BLaER1 treated with 17β-estradiol and CSF1 and Interleukin-3, amounts not matched to agents 10 nM and 100 nM (cell line): Measurements from ENCODE around the gene RRAGA.

ENCODE experiments used
- H3K27ac ChIP-seq, 11 experiments: shearing (Covaris generic); formaldehyde crosslinking; 2 replicates each; pipeline ENCODE4 v1.8.1; 2022
- H3K27me3 ChIP-seq, 11 experiments: shearing (Covaris generic); formaldehyde crosslinking; 2 replicates each; pipeline ENCODE4 v1.8.1; 2022
- H3K36me3 ChIP-seq, 11 experiments: shearing (Covaris generic); formaldehyde crosslinking; 2 replicates each; pipeline ENCODE4 v1.8.1; 2022
- H3K4me1 ChIP-seq, 10 experiments: shearing (Covaris generic); formaldehyde crosslinking; 2 replicates each; pipeline ENCODE4 v1.8.1; 2022
- H3K4me2 ChIP-seq, 11 experiments: shearing (Covaris generic); formaldehyde crosslinking; 2 replicates each; pipeline ENCODE4 v1.8.1; 2022
- H3K4me3 ChIP-seq, 10 experiments: shearing (Covaris generic); formaldehyde crosslinking; 2 replicates each; pipeline ENCODE4 v1.8.1; 2022
- H3K9ac ChIP-seq, 11 experiments: shearing (Covaris generic); formaldehyde crosslinking; 2 replicates each; pipeline ENCODE4 v1.8.1; 2022
- H3K9me3 ChIP-seq, 11 experiments: shearing (Covaris generic); formaldehyde crosslinking; replicated peaks in 1 of 11; 2 replicates each; pipeline ENCODE4 v1.8.1; 2022
- H4K20me1 ChIP-seq, 11 experiments: shearing (Covaris generic); formaldehyde crosslinking; 2 replicates each; pipeline ENCODE4 v1.8.1; 2022
- Cebpa-rat ChIP-seq, 11 experiments: shearing (Covaris generic); IDR thresholded peaks; 2 replicates each; pipeline ENCODE4 v1.8.1; 2022

Gene RRAGA

GRCh38 chr9:19027825-19028224 is 21.4 kb upstream of the RRAGA start:
- Histone ChIP-seq H3K9me3 (no peaks in the 10 kb centered on the region), H3K4me3 (no peak overlapping the region), H3K9ac (no peak overlapping the region), H3K36me3 (no peaks in the 10 kb centered on the region), H3K27me3 (no peaks in the 10 kb centered on the region), H3K4me1 (peaks cover 0 to 7% (median 0%) of the 10 kb centered on the region in 10 experiments; a peak in 2 of 20 replicates), H3K27ac (no peak overlapping the region), H4K20me1 (no peaks in the 10 kb centered on the region), H3K4me2 (no peak overlapping the region)
- no peak for TF ChIP-seq Cebpa-rat (IDR thresholded peaks at IDR 0.05)

GRCh38 chr9:19028835-19029451 is 20.3 kb upstream of the RRAGA start:
- H4K20me1 ChIP-seq: no peaks in the 10 kb centered on the region
- no peaks in the 10 kb centered on the region for H3K36me3 ChIP-seq
- no peak overlapping the region for H3K9ac ChIP-seq
- no peak overlapping the region for H3K4me3 ChIP-seq
- H3K4me2 ChIP-seq: no peak overlapping the region
- peaks cover 0 to 7% (median 0%) of the 10 kb centered on the region in 10 experiments; a peak in 2 of 20 replicates for H3K4me1 ChIP-seq
- TF ChIP-seq Cebpa-rat (IDR thresholded peaks at IDR 0.05): no peak
- H3K9me3 ChIP-seq: no peaks in the 10 kb centered on the region
- no peaks in the 10 kb centered on the region for H3K27me3 ChIP-seq
- H3K27ac ChIP-seq: no peak overlapping the region

GRCh38 chr9:19030899-19031298 is 18.3 kb upstream of the RRAGA start:
- peak overlapping the region in 2 of 11 experiments; percentile 11 to 28; a peak in 2 of 22 replicates for H3K4me2 ChIP-seq
- no peak for TF ChIP-seq Cebpa-rat (IDR thresholded peaks at IDR 0.05)
- H3K27me3 ChIP-seq: no peaks in the 10 kb centered on the region
- peaks cover 0 to 7% (median 0%) of the 10 kb centered on the region in 10 experiments; a peak in 2 of 20 replicates for H3K4me1 ChIP-seq
- no peak overlapping the region for H3K27ac ChIP-seq
- H4K20me1 ChIP-seq: no peaks in the 10 kb centered on the region
- no peak overlapping the region for H3K4me3 ChIP-seq
- no peak overlapping the region for H3K9ac ChIP-seq
- H3K9me3 ChIP-seq: no peaks in the 10 kb centered on the region
- H3K36me3 ChIP-seq: no peaks in the 10 kb centered on the region

- no peak overlapping the region for H3K4me2 ChIP-seq
These were observed 16.8 kb upstream of the RRAGA start for GRCh38 chr9:19032406-19032805.

GRCh38 chr9:19033015-19033414 is 16.2 kb upstream of the RRAGA start, which contains the start of gene SAXO1:
SAXO1 (minus strand) TSS chr9:19033209; CDS start chr9:19032908, 301 bp downstream.
- H4K20me1 ChIP-seq: no peaks in the 10 kb centered on the region
- peaks cover 0 to 10% (median 6%) of the 10 kb centered on the region in 11 experiments; a peak in 10 of 22 replicates for H3K9me3 ChIP-seq
- H3K27ac ChIP-seq: no peak within 1 kb of the TSS
- peaks cover 0 to 7% (median 0%) of the 10 kb centered on the region in 10 experiments; a peak in 2 of 20 replicates for H3K4me1 ChIP-seq
- no peak within 1 kb of the TSS for H3K9ac ChIP-seq
- H3K4me3 ChIP-seq: no peak within 1 kb of the TSS
- H3K36me3 ChIP-seq: no peaks in the 10 kb centered on the region
- no peak within 1 kb of the TSS for H3K4me2 ChIP-seq
- no peak for TF ChIP-seq Cebpa-rat (IDR thresholded peaks at IDR 0.05)
- H3K27me3 ChIP-seq: no peaks in the 10 kb centered on the region

More at GRCh38 chr9:19032406-19032805, 16.8 kb upstream of the RRAGA start:
- TF ChIP-seq Cebpa-rat (IDR thresholded peaks at IDR 0.05): no peak
- Histone ChIP-seq H3K36me3 (no peaks in the 10 kb centered on the region), H3K4me1 (peaks cover 0 to 7% (median 0%) of the 10 kb centered on the region in 10 experiments; a peak in 2 of 20 replicates), H3K27ac (no peak overlapping the region), H3K4me3 (no peak overlapping the region), H3K9me3 (peaks cover 0 to 10% (median 6%) of the 10 kb centered on the region in 11 experiments; a peak in 10 of 22 replicates), H4K20me1 (no peaks in the 10 kb centered on the region), H3K27me3 (no peaks in the 10 kb centered on the region), H3K9ac (no peak overlapping the region)

- Histone ChIP-seq H3K27me3 (no peaks in the 10 kb centered on the region), H3K27ac (no peak overlapping the region), H3K36me3 (no peaks in the 10 kb centered on the region), H3K4me1 (peaks cover 0 to under 1% (median 0%) of the 10 kb centered on the region in 10 experiments; a peak in 2 of 20 replicates), H3K4me3 (no peak overlapping the region), H3K9ac (no peak overlapping the region), H3K4me2 (no peak overlapping the region), H4K20me1 (no peaks in the 10 kb centered on the region), H3K9me3 (peaks cover 0 to 10% (median 6%) of the 10 kb centered on the region in 11 experiments; a peak in 10 of 22 replicates)
- TF ChIP-seq Cebpa-rat (IDR thresholded peaks at IDR 0.05): no peak
These were observed 12.6 kb upstream of the RRAGA start for GRCh38 chr9:19036611-19037010.

GRCh38 chr9:19049917-19050636 is 850 bp downstream of the RRAGA start:
- peaks cover 14 to 32% (median 23%) of the 10 kb centered on the region in 11 experiments; a peak in 19 of 22 replicates for H4K20me1 ChIP-seq
- peaks cover 0 to 12% (median 4%) of the 10 kb centered on the region in 11 experiments; a peak in 7 of 22 replicates for H3K36me3 ChIP-seq
- H3K9me3 ChIP-seq: no peaks in the 10 kb centered on the region
- H3K9ac ChIP-seq: peak overlapping the region; percentile 88 to 96 (median 91)
- H3K4me1 ChIP-seq: peaks cover 29 to 44% (median 35%) of the 10 kb centered on the region in 10 experiments
- no peaks in the 10 kb centered on the region for H3K27me3 ChIP-seq
- H3K27ac ChIP-seq: peak overlapping the region; percentile 73 to 95 (median 88)
- no peak for TF ChIP-seq Cebpa-rat (IDR thresholded peaks at IDR 0.05)
- peak overlapping the region; percentile 73 to 96 (median 84) for H3K4me3 ChIP-seq
- peak overlapping the region; percentile 88 to 97 (median 94) for H3K4me2 ChIP-seq

GRCh38 chr9:19050637-19051591 is 1.7 kb downstream of the RRAGA start:
- Histone ChIP-seq H3K4me1 (peaks cover 29 to 44% (median 35%) of the 10 kb centered on the region in 10 experiments), H3K4me3 (peak overlapping the region; percentile 73 to 96 (median 84))

More at GRCh38 chr9:19050637-19051591, 1.7 kb downstream of the RRAGA start:
- no peaks in the 10 kb centered on the region for H3K27me3 ChIP-seq
- no peak for TF ChIP-seq Cebpa-rat (IDR thresholded peaks at IDR 0.05)
- H3K9me3 ChIP-seq: no peaks in the 10 kb centered on the region
- H3K9ac ChIP-seq: peak overlapping the region; percentile 88 to 96 (median 91)
- peak overlapping the region; percentile 88 to 97 (median 94) for H3K4me2 ChIP-seq
- H3K36me3 ChIP-seq: peaks cover 0 to 21% (median 8%) of the 10 kb centered on the region in 11 experiments; a peak in 10 of 22 replicates
- peak overlapping the region; percentile 12 to 95 (median 88); a peak in 19 of 22 replicates for H3K27ac ChIP-seq
- H4K20me1 ChIP-seq: peaks cover 14 to 32% (median 23%) of the 10 kb centered on the region in 11 experiments; a peak in 19 of 22 replicates
